ENCODE results near the gene C16orf54.
"Not testable (repeated sequence)": the region's sequence is repeated elsewhere in the genome, so short reads cannot be mapped to it uniquely, and the experiment has no call there.

Gene C16orf54

DNA sequence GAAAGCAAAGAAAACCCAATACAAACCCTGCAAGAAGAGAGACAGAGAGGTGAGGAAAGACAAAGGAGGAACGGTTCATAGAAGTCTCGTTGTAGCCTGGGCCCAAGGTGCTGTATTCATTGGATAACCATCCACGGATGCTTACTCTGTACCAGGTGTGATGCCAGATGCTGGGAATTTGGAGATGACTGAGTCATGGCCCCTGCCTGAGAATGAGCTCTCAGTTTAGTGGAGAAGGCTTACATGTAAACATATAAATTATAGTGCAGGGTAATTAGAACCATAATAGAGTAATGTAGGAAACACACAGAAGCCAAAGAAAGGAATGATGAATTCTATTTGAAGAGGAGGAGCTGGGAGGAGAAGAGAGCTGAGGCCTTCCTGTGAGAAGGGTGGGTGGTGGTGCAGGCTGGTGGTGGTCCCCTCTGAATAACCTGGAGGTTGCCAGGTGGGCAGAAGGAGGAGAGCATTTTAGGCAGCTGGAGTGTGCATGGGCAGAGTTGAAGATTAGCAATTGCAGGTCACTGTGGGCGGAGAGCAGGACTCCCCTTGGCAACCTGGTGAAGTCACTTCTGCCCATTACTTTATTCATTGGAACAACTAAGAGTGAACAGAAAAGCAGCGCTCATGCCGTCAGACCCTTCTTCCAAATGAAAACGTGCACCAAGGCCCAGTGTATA lies 24.6 kb upstream of the C16orf54 start:
- H3K27ac ChIP-seq = no peak overlapping the region
- no peak for DNase-seq (ENCODE audit: low read depth, low spot score)

DNA sequence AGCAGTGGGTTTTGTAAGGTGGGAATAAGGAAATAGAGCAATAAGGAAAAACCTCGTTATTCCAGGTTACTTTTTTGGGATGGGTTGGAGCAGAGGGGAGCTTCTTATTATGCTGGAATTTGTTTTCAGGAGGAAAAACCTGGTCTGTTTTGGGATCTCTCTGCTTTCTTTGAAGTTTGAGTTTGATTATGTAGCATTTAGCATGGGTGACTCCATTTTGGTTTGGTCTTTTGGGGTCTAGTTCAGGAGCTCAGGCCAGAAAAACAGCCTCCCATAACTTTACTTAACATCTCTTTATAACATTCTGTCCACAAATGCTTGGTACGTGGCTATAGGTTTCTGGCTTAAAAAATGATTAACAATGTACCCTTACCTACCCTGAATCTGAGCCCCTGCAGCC lies 23.7 kb upstream of the C16orf54 start:
- no peak for DNase-seq (ENCODE audit: low read depth, low spot score)
- no peak overlapping the region for H3K27ac ChIP-seq

DNA sequence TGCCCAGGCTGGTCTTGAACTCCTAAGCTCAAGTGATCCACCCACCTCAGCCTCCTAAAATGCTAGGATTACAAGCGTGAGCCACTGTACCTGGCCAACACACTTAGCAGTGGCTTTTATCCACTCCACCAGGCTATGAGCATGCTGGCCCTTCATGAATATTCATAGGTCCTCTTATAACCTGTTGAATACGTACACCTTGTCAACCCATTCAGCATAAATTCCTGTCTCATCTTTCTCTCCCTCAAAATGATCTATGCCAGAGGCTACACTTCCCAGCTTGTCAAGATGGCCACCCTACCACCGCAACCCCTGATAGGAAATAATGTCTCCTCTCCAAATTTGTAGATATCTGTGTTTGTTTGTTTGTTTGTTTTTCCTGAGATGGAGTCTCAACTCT lies 21.3 kb upstream of the C16orf54 start:
- no peak overlapping the region for H3K27ac ChIP-seq
- no peak for DNase-seq (ENCODE audit: low read depth, low spot score)

DNA sequence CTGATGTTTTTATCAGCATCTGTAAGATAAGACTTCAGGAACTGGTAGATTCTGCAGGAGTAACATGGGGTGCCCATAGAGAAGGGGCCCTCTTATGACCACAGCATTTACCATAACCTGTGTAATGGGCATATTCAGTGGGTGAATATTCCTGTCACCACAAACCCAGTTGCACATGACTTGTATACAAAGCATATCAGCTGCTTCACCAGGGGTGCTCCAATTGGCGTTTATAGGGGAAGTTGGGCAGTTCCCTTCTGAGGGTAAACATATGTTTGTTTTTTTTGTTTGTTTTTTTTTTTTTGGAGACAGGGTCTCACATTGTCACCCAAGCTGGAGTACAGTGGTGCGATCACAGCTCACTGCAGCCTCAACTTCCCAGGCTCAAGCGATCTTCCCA lies 20.8 kb upstream of the C16orf54 start:
- DNase-seq (ENCODE audit: low read depth, low spot score) = no peak
- H3K27ac ChIP-seq = no peak overlapping the region

DNA sequence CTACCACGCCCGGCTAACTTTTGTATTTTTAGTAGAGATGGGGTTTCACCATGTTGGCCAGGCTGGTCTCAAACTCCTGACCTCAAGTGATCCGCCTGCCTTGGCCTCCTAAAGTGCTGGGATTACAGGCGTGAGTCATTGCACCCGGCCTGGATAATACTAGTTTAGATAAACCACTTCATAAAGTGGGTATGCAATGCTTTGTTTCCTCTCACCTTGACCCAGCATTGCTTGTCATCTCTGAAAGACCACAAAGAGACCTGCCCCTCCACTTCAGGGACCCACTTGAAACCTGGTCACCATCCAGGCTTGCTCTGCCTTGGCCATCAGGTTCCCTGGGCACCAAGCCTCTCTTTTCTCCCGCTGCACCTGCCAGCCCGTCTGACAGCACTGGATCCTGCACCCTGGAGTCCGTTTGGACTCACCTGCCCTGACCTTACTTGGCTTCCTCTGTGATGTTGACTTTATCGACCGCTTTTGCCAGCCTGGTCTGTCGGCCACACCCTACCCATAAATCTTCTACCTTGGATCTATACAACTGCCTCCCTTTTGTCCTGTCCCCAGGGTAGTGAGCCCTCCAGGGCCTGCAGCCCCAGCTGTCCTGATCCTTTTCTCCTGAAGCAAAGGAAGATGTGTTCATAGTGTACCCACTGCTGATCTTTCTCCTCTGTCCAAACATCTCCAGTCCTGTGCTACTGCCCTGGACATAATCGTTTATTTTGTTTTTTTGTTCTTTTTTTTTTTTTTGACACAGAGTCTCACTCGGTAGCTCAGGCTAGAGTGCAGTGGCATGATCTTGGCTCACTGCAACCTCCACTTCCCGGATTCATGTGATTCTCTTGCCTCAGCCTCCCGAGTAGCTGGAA lies 19.6 kb upstream of the C16orf54 start:
- no peak for DNase-seq (ENCODE audit: low read depth, low spot score)
- no peak overlapping the region for H3K27ac ChIP-seq

DNA sequence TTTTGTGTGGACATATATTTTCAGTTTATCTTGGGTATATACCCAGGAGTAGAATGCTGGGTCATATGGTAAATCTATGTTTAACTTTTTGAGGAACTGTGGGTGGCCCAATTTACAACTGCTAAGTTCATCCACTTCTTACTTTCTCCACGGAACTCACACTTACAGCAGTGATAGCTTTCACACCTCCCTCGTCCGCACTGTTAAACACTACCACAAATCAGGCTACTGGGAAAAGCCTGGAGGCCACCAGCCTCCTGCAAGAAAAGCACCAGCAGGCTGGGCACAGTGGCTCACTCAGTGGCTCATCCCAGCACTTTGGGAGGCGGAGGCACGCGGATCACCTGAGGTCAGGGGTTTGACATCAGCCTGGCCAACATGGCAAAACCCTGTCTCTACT lies 17.5 kb upstream of the C16orf54 start:
- DNase-seq (ENCODE audit: low read depth, low spot score) = no peak
- no peak overlapping the region for H3K27ac ChIP-seq

DNA sequence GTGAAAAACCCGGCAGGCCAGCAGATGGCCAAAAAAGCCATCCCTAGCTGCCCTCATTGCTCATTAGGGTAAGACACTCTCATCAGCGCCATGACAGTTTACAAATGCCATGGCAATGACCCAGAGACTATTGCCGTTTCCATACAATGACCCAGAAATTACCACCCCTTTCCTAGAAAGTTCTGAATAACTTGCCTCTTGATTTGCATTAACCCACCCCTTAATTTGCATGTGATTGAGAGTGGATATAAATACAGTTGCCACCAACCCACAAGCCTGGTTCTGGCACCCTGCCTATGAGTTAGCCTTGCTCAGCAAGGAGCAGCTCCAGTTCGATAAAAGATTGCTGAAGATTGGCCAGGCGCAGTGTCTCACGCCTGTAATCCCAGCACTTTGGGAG lies 16.1 kb upstream of the C16orf54 start:
- no peak for DNase-seq (ENCODE audit: low read depth, low spot score)

DNA sequence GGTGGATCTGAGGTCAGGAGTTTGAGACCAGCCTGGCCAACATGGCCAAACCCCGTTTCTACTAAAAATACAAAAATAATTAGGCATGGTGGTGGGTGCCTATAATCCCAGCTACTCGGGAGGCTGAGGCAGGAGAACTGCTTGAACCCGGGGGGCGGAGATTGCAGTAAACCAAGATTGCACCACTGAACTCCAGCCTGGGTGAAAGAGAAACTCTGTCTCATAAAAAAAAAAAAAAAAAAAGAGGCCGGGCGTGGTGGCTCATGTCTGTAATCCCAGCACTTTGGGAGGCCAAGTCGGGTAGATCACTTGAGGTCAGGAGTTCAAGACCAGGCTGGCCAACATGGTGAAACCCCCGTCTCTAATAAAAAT lies 15.5 kb upstream of the C16orf54 start:
- H3K27ac ChIP-seq; DNase-seq (ENCODE audit: low read depth, low spot score): not testable (repeated sequence)

More for the DNA sequence above, 16.1 kb upstream of the C16orf54 start:
- H3K27ac ChIP-seq = no peak overlapping the region

DNA sequence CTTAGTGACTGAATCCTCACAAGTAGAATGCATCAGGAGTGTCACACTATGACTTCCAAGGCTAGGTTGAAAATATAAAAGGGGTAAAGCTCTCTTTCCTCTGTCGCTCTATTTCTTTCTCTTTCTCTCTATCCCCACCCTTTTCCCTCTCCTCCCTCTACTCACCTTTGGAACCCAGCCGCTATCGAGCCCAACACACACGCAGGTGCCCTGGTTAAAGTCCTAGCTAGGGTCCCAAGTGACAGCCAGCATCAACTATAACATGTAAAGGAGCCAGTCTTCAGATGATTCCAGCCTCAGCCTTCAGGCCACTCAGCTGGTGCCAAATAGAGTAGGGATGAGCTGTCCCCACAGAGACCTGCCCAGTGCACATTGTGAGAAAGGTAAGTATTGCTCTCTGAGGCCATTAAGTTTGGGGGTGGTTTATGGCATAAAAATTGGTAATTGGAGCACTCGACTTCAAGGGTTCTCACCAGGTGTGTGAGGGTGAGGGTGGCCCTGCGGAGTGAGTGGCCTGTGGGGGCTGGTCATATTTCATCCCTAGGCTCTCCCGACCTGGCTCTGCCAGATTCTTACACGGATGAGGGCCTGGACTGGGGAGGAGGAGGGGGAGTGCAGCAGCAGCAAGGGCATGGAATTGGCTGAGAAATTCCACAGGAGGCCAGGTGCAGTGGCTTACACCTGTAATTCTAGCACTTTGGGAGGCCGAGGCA lies 14.9 kb upstream of the C16orf54 start:
- DNase-seq (ENCODE audit: low read depth, low spot score) = no peak
- no peak overlapping the region for H3K27ac ChIP-seq

DNA sequence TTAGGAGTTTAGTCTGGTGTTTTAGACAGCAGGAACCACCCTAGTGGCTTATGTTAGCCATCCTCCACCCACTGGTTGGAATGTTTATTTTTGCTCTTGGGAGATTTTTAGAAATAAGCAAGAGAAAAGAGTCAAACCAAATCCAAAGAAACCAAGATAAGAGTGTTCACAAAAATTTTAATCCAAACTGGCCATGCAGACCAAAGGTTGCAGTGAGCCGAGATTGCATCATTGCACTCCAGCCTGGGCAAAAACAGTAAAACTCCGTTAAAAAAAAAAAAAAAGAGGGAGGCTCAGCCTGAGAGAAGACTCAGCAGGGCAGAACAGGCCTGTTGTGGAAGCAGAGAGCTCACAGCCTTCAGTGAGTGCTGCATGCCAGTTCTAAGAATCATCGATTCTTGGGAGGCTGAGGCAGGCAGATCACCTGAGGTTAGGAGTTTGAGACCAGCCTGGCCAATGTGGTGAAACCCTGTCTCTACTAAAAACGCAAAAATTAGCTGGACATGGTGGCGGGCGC lies 12.2 kb upstream of the C16orf54 start:
- no peak for DNase-seq (ENCODE audit: low read depth, low spot score)
- H3K27ac ChIP-seq = no peak overlapping the region

DNA sequence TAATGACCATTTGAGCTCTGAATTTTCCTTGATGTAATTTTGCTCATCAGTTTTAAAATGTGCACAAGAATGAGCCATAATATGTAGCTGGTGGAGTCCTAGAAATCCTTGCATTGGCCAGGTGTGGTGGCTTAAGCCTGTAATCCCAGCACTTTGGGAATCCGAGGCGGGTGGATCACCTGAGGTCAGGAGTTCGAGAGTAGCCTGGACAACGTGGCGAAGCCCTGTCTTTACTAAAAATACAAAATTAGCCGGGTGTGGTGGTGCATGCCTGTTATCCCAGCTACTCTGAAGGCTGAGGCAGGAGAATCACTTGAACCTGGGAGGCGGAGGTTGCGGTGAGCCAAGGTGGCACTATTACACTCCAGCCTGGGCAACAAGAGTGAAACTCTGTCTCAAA lies 11.3 kb upstream of the C16orf54 start:
- not testable (repeated sequence) for H3K27ac ChIP-seq; DNase-seq (ENCODE audit: low read depth, low spot score)

DNA sequence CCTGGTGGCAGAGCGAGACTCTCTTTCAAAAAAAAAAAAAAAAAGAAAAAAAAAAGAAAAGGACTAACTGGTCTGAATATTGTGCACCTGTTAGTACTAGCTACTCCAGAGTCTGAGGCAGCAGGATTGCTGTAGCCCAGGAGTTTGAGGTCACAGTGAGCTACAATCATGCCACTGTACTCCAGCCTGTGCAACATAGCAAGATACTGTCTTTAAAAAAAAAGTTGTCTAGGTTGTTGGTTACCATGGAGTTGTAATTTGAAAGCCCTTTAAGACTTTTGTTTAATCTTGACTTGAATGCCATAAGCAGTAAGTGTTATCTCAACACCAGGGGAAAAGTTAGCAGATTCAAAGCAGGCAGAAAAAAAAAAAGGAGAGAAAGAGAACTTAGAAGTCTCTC lies 10.9 kb upstream of the C16orf54 start:
- no peak for DNase-seq (ENCODE audit: low read depth, low spot score)
- no peak overlapping the region for H3K27ac ChIP-seq

DNA sequence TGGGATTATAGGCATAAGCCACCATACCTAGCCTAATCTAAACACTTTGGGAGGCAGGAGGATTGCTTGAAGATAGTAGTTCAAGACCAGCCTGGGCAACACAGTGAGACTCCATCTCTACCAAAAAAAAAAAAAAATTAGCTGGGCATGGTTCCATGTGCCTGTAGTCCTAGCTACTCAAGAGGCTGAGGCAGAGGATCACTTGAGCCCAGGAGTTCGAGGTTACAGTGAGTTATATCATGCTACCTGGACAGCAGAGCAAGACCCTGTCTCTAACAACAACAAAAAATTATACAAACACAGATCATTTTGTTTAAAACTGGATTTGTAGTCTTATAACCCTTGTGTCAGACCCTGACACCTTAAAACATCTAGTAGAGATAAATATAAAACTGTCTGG lies 7.7 kb upstream of the C16orf54 start:
- DNase-seq (ENCODE audit: low read depth, low spot score) = no peak
- no peak overlapping the region for H3K27ac ChIP-seq

DNA sequence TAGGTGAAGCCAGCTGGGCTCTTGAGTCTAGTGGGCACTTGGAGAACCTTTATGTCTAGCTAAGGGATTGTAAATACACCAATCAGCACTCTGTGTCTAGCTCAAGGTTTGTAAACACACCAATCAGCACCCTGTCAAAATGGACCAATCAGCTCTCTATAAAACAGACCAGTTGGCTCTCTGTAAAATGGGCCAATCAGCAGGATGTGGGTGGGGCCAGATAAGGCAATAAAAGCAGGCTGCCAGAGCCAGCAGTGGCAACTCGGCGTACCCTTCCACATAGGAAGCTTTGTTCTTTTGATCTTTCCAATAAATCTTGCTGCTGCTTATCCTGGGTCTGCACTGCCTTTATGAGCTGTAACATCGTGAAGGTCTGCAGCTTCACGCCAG lies 3.0 kb upstream of the C16orf54 start:
- not testable (repeated sequence) for DNase-seq (ENCODE audit: low read depth, low spot score); H3K27ac ChIP-seq

DNA sequence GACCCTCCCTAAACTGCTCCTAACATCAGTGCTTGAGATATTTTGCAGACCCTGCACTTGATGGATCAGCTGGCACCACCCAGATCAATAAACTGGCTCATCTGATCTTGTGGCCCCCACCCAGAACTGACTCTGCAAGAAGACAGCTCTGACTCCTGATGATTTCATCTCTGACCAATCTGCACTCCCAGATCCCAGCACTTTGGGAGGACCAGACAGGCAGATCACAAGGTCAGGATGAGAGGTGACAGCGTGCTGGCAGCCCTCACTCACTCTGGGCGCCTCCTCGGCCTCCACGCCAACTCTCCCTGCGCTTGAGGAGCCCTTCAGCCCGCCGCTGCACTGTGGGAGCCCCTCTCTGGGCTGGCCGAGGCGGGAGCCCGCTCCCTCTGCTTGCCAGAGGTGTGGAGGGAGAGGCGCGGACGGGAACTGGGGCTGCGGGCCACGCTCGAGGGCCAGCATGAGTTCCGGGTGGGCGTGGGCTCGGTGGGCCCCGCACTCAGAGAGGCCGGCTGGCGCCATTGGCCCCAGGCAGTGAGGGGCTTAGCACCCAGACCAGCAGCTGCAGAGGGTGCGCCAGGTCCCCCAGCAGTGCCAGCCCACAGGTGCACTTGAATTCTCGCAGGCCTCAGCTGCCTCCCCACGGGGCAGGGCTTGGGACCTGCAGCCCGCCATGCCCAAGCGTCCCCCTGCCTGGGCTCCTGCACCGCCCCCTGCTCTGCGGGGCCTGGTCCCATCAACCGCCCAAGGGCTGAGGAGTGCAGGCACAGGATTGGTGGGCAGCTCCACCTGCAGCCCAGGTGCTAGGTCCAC lies 2.4 kb upstream of the C16orf54 start:
- no peak for DNase-seq (ENCODE audit: low read depth, low spot score)
- H3K27ac ChIP-seq = no peak overlapping the region

DNA sequence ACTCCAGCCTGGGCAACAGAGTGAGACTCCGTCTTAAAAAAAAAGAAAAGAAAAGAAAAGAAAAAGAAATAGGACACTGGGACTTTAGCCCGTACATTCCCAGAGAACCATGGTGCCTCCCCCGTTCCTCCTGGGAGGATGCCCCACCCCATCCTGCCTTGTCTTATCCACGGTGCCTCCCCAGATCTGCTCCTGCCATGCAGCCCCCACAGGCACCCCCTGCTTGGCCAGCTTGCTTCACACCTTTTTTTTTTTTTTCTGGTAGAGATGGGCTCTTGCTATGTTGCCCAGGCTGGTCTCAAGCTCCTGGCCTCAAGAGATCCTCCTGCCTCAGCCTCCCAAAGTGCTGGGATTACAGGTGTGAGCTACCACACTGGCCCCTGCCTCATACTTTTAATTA lies 728 bp upstream of the C16orf54 start:
- H3K27ac ChIP-seq; DNase-seq (ENCODE audit: low read depth, low spot score): not testable (repeated sequence)

DNA sequence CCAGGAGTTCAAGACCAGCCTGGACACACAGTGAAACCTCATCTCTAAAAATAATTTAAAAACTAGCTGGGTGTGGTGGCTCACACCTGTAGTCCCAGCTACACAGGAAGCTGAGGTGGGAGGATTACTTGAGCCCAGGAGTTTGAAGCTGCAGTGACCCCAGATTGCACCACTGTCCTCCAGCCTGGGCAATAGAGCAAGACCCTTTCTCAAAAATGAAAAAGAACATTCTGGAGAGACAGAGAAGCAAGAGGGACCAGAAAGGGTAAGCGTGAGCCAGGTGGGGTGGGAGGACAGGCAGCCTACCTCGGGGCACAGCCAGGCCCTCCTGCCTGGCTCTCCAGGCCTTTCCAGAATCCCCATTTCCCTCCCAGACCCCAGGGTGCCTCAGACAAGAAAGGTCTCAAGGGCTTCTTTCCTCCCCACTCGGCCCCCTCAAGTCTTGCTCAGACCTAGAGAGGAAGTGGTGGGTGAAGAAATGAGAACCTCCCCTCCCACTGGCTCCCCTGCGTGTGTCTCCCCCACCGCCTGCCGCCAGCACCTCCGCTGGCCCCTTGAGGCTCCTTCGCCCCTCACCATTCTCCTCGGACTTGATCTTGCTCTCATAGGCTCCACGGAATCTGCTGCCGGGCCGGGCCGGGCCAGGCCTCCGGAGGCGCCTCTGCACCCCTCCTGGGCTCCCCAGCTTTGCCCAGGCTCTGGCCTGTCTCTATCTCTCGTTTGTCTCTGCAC lies 503 bp downstream of the C16orf54 start:
- no peak for DNase-seq (ENCODE audit: low read depth, low spot score)
- no peak overlapping the region for H3K27ac ChIP-seq

DNA sequence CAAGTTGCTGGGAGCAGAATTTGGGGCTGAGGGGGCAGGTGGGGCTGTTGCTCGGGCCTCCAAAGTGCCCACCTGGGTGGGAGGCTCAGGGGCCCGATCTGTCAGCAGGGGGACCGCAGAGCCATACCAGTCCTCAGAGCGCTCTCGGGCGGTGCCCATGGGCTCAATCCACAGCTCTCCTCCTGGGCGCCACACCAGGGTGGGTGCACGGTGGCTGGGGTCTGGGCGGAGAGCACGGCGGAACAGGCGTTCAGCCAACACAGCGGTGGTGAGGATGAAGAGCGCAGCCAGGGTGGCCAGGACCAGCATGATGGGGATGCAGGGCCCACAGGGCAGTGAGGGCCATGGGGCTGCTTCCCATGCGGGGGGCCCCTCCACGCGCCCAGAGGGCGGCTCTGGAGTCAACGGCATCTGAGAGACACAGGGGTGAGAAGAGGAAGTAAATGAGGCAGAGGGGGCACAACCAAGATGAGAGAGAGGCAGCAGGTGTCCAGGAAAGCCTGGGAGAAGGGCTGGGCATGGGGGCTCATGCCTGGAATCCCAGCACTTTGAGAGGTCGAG lies 1.2 kb downstream of the C16orf54 start:
- no peak overlapping the region for H3K27ac ChIP-seq

DNA sequence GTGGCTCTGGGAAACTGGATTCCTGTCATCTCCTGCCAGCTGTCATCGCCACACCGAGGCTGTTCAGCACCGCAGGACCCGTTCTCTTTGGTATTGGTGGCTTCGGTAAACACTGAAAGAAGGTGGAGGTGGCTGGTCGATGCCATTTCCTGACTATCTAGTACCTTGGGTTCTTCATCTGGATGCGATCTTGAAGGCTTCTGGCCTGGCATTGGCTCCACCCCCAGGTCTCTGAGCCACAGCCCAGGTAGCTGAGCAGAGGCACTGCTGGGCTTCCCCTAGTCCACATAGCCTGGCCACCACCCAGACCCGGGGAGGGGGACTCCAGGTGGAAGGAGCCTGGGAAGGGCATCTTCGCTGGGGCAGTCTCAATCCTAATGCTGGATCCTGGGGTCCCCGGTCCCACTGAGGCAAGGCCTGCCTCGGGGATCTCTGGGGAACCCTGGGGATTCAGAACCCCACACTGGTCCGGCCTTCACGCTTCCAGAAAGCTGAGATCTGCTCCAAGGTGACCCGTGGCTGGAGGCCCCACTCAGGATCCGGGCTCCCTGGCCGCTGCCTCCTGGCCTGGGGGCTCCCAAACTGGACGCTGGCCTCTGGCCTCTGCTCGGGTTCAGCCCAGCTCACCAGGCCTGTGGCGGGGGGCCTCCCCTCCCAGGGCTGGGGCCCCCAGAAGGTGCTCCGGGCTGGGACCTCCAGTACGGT lies 1.8 kb downstream of the C16orf54 start:
- no peak for DNase-seq (ENCODE audit: low read depth, low spot score)
- H3K27ac ChIP-seq = no peak overlapping the region

More for the DNA sequence above, 1.2 kb downstream of the C16orf54 start:
- no peak for DNase-seq (ENCODE audit: low read depth, low spot score)

Data from epithelial cell of prostate (primary cell).